Cardiac muscle cell (in vitro differentiated cells and primary cell): ENCODE measurements around the gene NR1H2. TPM values are rescaled to one million over a fixed set of nuclear protein-coding genes. Genes with fewer than 3 reads are reported as not detected.

Source experiments
- DNase-seq, 2 donors: peaks; one replicate each; pipeline versions ENCODE4 v3.0.0 to v3.0.0-alpha.2; 2010 to 2017; ENCODE audit warnings: low read depth in 1 of 2, low spot score in 1 of 2
- H3K27ac ChIP-seq: fragments of 200-600 bp; sonication (generic); 2 replicates; pipeline ENCODE4 v1.5.1; 2016
- H3K27me3 ChIP-seq: fragments of 200-600 bp; sonication (generic); 2 replicates; pipeline ENCODE4 v1.6.0; 2016; ENCODE audit warnings: control low read depth
- H3K36me3 ChIP-seq: fragments of 200-600 bp; sonication (generic); 2 replicates; pipeline ENCODE4 v1.5.1; 2016; ENCODE audit warnings: control low read depth
- H3K4me1 ChIP-seq: fragments of 200-600 bp; sonication (generic); 2 replicates; pipeline ENCODE4 v1.8.1; 2017; ENCODE audit warnings: low read depth, mild to moderate bottlenecking, mixed run types
- H3K4me3 ChIP-seq: fragments of 200-600 bp; sonication (generic); 2 replicates; pipeline ENCODE4 v1.5.1; 2016; ENCODE audit warnings: mild to moderate bottlenecking
- H3K9me3 ChIP-seq: fragments of 200-600 bp; sonication (generic); 2 replicates; pipeline ENCODE4 v1.5.1; 2017; ENCODE audit warnings: low read depth, mild to moderate bottlenecking, control low read depth
- polyA plus RNA-seq: library from polyadenylated mRNA; unstranded; fragments of >200 nt; fragmentation: Nextera tagmentation; extraction: Ambion mirVana; gene quantifications from 2 replicates; pipeline ENCODE4 v1.2.1, GENCODE V29; 2016
- total RNA-seq: library from RNA; depleted of rRNA; stranded (reverse); fragments of >200 nt; gene quantifications from 2 replicates; pipeline ENCODE4 v1.2.3, GENCODE V29; 2016
- TF ChIP-seq, protein P1 (sequence below): IDR thresholded peaks from 2 replicates; pipeline ENCODE4 v1.5.1; 2012; ENCODE audit warnings: low read depth, mild to moderate bottlenecking, low read length

NR1H2 gene
- total and polyA plus RNA-seq, 2 experiments from 2014 or later, result 58.3 to 60.1 TPM

DNA sequence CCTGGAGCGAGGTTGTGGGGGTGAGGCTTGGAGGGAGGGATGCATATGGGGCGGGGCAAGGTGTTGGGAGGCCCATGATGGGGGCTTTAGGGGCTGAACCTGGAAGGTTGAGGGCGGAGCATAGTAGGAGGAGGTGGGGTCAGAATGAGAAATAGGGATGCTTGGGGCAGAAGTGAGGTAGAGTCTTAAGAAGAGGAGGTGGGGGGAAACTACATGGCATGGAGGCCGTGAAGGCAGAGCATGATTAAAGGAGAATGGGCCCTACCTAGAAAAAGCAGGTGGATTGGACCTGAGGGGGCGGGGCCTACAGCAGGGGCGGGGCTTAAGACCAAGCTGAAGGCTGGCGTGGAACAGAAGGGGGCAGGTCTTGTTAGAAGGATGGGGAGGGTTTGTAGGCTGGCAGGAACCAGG lies 799 bp downstream of the NR1H2 start:
- DNase-seq, result peak in 1 of 2 donors; percentile 21
- peaks cover 19% of the 10 kb centered on the region for H3K4me1 ChIP-seq
- H3K4me3 ChIP-seq, result no peak overlapping the region
- TF ChIP-seq, protein P1, sequence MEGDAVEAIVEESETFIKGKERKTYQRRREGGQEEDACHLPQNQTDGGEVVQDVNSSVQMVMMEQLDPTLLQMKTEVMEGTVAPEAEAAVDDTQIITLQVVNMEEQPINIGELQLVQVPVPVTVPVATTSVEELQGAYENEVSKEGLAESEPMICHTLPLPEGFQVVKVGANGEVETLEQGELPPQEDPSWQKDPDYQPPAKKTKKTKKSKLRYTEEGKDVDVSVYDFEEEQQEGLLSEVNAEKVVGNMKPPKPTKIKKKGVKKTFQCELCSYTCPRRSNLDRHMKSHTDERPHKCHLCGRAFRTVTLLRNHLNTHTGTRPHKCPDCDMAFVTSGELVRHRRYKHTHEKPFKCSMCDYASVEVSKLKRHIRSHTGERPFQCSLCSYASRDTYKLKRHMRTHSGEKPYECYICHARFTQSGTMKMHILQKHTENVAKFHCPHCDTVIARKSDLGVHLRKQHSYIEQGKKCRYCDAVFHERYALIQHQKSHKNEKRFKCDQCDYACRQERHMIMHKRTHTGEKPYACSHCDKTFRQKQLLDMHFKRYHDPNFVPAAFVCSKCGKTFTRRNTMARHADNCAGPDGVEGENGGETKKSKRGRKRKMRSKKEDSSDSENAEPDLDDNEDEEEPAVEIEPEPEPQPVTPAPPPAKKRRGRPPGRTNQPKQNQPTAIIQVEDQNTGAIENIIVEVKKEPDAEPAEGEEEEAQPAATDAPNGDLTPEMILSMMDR, result no peak
- peaks cover 6% of the 10 kb centered on the region for H3K36me3 ChIP-seq
- H3K9me3 ChIP-seq, result no peaks in the 10 kb centered on the region
- H3K27ac ChIP-seq, result no peak overlapping the region
- H3K27me3 ChIP-seq, result no peaks in the 10 kb centered on the region

DNA sequence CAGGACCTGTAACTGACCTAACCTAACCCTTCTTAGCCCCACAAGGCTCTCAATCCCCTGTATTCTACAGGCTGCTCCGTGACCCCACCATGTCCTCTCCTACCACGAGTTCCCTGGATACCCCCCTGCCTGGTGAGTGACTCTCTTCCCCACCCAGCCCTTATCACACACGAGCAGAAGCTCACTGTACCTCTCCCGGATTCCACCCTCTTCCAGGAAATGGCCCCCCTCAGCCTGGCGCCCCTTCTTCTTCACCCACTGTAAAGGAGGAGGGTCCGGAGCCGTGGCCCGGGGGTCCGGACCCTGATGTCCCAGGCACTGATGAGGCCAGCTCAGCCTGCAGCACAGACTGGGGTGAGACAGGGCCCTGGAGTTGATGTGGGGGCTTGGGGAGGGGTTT lies 1.3 kb downstream of the NR1H2 start:
- Histone ChIP-seq H3K9me3 (no peaks in the 10 kb centered on the region), H3K27me3 (no peaks in the 10 kb centered on the region), H3K36me3 (peaks cover 6% of the 10 kb centered on the region), H3K4me1 (peaks cover 19% of the 10 kb centered on the region), H3K4me3 (no peak overlapping the region), H3K27ac (no peak overlapping the region)
- DNase-seq, result no peak
- TF ChIP-seq, protein P1, result no peak

DNA sequence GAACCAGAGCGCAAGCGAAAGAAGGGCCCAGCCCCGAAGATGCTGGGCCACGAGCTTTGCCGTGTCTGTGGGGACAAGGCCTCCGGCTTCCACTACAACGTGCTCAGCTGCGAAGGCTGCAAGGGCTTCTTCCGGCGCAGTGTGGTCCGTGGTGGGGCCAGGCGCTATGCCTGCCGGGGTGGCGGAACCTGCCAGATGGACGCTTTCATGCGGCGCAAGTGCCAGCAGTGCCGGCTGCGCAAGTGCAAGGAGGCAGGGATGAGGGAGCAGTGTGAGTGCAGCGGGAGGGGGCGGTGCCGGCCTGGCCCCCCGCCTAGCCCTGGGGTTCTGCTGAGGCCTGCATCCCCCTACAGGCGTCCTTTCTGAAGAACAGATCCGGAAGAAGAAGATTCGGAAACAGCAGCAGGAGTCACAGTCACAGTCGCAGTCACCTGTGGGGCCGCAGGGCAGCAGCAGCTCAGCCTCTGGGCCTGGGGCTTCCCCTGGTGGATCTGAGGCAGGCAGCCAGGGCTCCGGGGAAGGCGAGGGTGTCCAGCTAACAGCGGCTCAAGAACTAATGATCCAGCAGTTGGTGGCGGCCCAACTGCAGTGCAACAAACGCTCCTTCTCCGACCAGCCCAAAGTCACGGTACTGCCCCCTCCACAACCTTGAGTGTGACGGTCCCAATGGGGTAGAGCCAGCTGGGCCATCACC lies 2.1 kb downstream of the NR1H2 start:
- Histone ChIP-seq H3K9me3 (no peaks in the 10 kb centered on the region), H3K36me3 (peaks cover 10% of the 10 kb centered on the region), H3K4me3 (no peak overlapping the region), H3K27ac (no peak overlapping the region), H3K27me3 (no peaks in the 10 kb centered on the region), H3K4me1 (peaks cover 19% of the 10 kb centered on the region)
- TF ChIP-seq, protein P1, result no peak
- DNase-seq, result no peak

DNA sequence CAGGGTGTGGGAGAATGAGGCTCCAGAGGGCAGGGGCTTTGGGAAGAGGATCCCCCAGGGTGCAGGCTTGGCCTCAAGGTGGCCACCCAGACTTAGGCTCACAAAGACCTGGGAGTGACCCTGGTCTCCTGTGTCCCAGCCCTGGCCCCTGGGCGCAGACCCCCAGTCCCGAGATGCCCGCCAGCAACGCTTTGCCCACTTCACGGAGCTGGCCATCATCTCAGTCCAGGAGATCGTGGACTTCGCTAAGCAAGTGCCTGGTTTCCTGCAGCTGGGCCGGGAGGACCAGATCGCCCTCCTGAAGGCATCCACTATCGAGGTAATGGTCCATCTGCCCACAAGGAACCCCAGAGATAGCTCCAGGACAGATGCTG lies 2.6 kb downstream of the NR1H2 start:
- peaks cover 19% of the 10 kb centered on the region for H3K4me1 ChIP-seq
- no peak overlapping the region for H3K27ac ChIP-seq
- H3K27me3 ChIP-seq, result no peaks in the 10 kb centered on the region
- no peak overlapping the region for H3K4me3 ChIP-seq
- DNase-seq, result no peak
- H3K36me3 ChIP-seq, result peaks cover 10% of the 10 kb centered on the region
- H3K9me3 ChIP-seq, result no peaks in the 10 kb centered on the region
- TF ChIP-seq, protein P1, result no peak

DNA sequence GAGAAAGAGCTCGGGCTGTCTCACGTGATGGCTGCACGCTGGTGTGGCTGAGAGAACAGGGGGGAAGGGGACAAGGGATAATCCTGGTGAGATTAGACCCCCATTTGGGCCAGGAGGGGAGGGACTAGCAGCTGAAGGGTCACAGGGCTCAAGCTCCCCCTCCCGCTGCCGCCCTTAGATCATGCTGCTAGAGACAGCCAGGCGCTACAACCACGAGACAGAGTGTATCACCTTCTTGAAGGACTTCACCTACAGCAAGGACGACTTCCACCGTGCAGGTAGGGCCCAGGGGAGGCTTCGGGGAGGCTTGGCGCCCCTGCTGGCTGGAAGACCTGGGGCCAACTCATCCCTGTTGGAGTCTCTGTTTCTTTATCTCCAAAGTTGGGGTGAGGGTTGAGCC lies 3.3 kb downstream of the NR1H2 start:
- TF ChIP-seq, protein P1, result no peak
- Histone ChIP-seq H3K4me3 (no peak overlapping the region), H3K9me3 (no peaks in the 10 kb centered on the region), H3K36me3 (peaks cover 10% of the 10 kb centered on the region), H3K4me1 (peaks cover 19% of the 10 kb centered on the region), H3K27me3 (no peaks in the 10 kb centered on the region), H3K27ac (peak overlapping the region; percentile 74)
- no peak for DNase-seq

DNA sequence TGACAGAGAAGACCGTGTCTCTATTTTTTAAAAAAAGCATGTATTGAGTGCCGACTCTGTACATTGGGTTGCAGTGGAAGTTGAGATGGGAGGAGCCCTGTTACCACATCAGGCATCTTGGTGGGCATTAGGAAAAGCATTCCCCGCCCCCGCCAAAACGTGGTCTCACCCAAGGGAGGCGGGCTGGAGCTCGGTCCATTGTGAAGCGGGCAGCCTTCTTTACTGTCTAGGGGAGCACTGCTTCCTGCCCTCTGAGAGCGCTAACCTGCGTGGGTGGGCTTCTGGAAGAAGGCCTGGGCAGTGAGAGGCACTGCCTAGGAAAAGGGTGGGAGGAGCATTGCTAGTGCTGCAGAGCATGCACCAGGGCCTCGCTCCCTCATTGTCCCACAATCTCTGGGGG lies 3.9 kb downstream of the NR1H2 start:
- TF ChIP-seq, protein P1, result no peak
- H3K27me3 ChIP-seq, result no peaks in the 10 kb centered on the region
- H3K36me3 ChIP-seq, result peaks cover 10% of the 10 kb centered on the region
- H3K9me3 ChIP-seq, result no peaks in the 10 kb centered on the region
- H3K27ac ChIP-seq, result peak overlapping the region; percentile 74
- no peak for DNase-seq
- no peak overlapping the region for H3K4me3 ChIP-seq
- peaks cover 19% of the 10 kb centered on the region for H3K4me1 ChIP-seq
